HepG2 (cell line): ENCODE measurements around the gene INTS3. TPM values are rescaled to one million over a fixed set of nuclear protein-coding genes. Genes with fewer than 3 reads are reported as not detected.
A peak's percentile ranks its signal among the peaks of the same experiment; 100 is the strongest.

Experiments
- ATF7 ChIP-seq, 2 experiments: fragments of 450-650 bp in 1 of 2; sonication (generic) in 1 of 2; formaldehyde crosslinking in 1 of 2; IDR thresholded peaks; 2 replicates each; pipeline versions ENCODE4 v1.4.0 to v1.6.1; 2016 to 2020; ENCODE audit warnings: antibody characterized with exemption in 1 of 2, mild to moderate bottlenecking in 1 of 2, missing genetic modification reagents in 1 of 2
- DNMT1 ChIP-seq: sonication (generic); formaldehyde crosslinking; IDR thresholded peaks from 2 replicates; pipeline ENCODE4 v1.5.1; 2020; ENCODE audit warnings: mild to moderate bottlenecking, missing genetic modification reagents
- KAT8 ChIP-seq: IDR thresholded peaks from 2 replicates; pipeline ENCODE4 v1.6.1; 2016; ENCODE audit warnings: missing genetic modification reagents, missing compliant biosample characterization
- PCBP2 ChIP-seq: fragments of 200-400 bp; formaldehyde crosslinking; optimal IDR thresholded peaks from 2 replicates; pipeline ENCODE3; 2018; ENCODE audit warnings: low read length, low read depth; ENCODE audit not compliant: poor library complexity, severe bottlenecking
- PHB2 ChIP-seq: fragments of 450-650 bp; IDR thresholded peaks from 2 replicates; pipeline ENCODE4 v1.6.1; 2018; ENCODE audit not compliant: partially characterized antibody
- TCF12 ChIP-seq, 2 experiments: fragments of 450-650 bp in 1 of 2; sonication (generic) in 1 of 2; formaldehyde crosslinking in 1 of 2; IDR thresholded peaks; 2 replicates each; pipeline versions ENCODE4 v1.6.1 to v1.8.0; 2017 to 2022; ENCODE audit warnings: antibody characterized with exemption in 1 of 2, mild to moderate bottlenecking in 1 of 2, missing genetic modification reagents in 1 of 2, moderate library complexity in 1 of 2
- ZNF383 ChIP-seq: sonication (generic); formaldehyde crosslinking; IDR thresholded peaks from 2 replicates; pipeline ENCODE4 v1.4.0; 2020; ENCODE audit warnings: missing genetic modification reagents, mild to moderate bottlenecking, borderline replicate concordance
- ZNF703 ChIP-seq: sonication (generic); formaldehyde crosslinking; IDR thresholded peaks from 2 replicates; pipeline ENCODE4 v1.5.1; 2020; ENCODE audit warnings: missing genetic modification reagents, mild to moderate bottlenecking, moderate library complexity, borderline replicate concordance
- ZNF777 ChIP-seq: sonication (generic); formaldehyde crosslinking; IDR thresholded peaks from 2 replicates; pipeline ENCODE4 v1.4.0; 2020; ENCODE audit warnings: missing genetic modification reagents
- polyA plus RNA-seq, 8 experiments: library from polyadenylated mRNA; depleted of rRNA in 3 of 8; stranded (reverse) in 7 of 8; unstranded in 1 of 8; fragments of >200 nt; fragmentation: Illumina TruSeq in 4 of 8; extraction: Trizol in 4 of 8; gene quantifications; 2 replicates each; pipeline versions ENCODE4 v1.2.1 to v1.2.3, GENCODE V29; 2011 to 2016; ENCODE audit warnings: low read depth in 4 of 8, missing spikeins in 1 of 8, mixed read lengths in 1 of 8; ENCODE audit not compliant: insufficient read depth in 1 of 8
- total RNA-seq, 5 experiments: library from RNA; depleted of rRNA; stranded (reverse); fragments of >200 nt; fragmentation: Illumina TruSeq; extraction: Trizol; gene quantifications; 2 replicates each; pipeline ENCODE4 v1.2.3, GENCODE V29; 2016; ENCODE audit warnings: low read depth in 1 of 5
- TF ChIP-seq, protein P1 (sequence below), 2 experiments: fragments of 450-650 bp in 1 of 2; sonication (generic) in 1 of 2; formaldehyde crosslinking in 1 of 2; IDR thresholded peaks; 2 replicates each; pipeline versions ENCODE4 v1.6.1 to v1.8.0; 2016 to 2022; ENCODE audit warnings: antibody characterized with exemption in 1 of 2, mild to moderate bottlenecking in 1 of 2, missing genetic modification reagents in 1 of 2
- TF ChIP-seq, protein P2 (sequence below): sonication (generic); formaldehyde crosslinking; IDR thresholded peaks from 2 replicates; pipeline ENCODE4 v1.4.0; 2020; ENCODE audit warnings: mild to moderate bottlenecking, missing genetic modification reagents
- TF ChIP-seq, protein P3 (sequence below): sonication (generic); formaldehyde crosslinking; IDR thresholded peaks from 2 replicates; pipeline ENCODE4 v1.4.0; 2020; ENCODE audit warnings: missing genetic modification reagents
- TF ChIP-seq, protein P4 (sequence below): sonication (generic); formaldehyde crosslinking; IDR thresholded peaks from 2 replicates; pipeline ENCODE4 v1.5.0; 2020; ENCODE audit warnings: missing genetic modification reagents

The INTS3 gene
- total and polyA plus RNA-seq, 2 of the 13 experiments (the other 11 are each of a cell fraction or from before 2014, with no cell fraction given), result 17.2 to 27.2 TPM

DNA sequence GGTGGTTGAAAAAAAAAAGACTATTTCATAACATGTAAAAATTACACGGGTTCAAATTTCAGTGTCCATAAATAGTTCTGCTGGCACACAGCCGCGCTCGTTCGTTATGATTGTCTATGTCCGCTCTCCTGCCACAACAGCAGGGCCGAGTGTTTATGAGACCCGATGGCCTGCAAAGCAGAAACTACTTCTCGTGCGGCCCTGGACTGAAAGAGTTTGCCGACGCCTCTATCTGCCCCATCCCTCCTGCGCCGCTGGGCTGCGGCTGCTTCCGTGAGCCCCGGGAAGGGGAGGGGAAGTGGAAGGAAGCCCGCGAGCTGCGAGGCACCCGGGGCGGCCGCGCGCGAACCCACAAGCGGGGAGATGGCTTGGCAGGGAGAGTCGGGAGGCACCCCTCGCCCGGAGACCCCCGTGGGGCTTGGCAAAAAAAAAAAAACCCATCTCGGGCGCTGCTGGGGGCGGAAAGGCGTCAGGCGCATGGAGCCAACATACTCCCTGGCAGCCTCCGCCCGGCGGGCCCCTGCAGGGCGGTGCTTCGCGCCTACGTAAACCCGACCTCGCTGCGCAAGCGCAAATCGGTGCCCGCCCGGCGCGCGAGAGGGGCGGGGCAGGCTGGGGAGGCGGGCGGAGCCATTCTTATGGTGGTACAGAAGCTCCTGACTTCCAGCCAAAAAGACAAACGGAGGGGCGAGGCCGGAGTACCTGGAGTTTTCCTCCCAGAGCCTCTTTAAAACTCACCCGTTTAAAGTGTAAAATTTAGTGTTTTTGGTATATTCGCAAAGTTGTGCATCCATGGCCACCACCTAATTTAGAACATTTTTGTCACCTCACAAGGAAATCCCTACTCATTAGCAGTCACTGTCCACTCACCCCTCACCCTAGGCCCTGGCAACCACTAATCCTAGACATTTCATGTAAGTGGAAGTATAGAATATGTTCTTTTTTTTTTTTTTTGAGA lies 55.7 kb downstream of the INTS3 start (continued):
- TF ChIP-seq, protein P1, sequence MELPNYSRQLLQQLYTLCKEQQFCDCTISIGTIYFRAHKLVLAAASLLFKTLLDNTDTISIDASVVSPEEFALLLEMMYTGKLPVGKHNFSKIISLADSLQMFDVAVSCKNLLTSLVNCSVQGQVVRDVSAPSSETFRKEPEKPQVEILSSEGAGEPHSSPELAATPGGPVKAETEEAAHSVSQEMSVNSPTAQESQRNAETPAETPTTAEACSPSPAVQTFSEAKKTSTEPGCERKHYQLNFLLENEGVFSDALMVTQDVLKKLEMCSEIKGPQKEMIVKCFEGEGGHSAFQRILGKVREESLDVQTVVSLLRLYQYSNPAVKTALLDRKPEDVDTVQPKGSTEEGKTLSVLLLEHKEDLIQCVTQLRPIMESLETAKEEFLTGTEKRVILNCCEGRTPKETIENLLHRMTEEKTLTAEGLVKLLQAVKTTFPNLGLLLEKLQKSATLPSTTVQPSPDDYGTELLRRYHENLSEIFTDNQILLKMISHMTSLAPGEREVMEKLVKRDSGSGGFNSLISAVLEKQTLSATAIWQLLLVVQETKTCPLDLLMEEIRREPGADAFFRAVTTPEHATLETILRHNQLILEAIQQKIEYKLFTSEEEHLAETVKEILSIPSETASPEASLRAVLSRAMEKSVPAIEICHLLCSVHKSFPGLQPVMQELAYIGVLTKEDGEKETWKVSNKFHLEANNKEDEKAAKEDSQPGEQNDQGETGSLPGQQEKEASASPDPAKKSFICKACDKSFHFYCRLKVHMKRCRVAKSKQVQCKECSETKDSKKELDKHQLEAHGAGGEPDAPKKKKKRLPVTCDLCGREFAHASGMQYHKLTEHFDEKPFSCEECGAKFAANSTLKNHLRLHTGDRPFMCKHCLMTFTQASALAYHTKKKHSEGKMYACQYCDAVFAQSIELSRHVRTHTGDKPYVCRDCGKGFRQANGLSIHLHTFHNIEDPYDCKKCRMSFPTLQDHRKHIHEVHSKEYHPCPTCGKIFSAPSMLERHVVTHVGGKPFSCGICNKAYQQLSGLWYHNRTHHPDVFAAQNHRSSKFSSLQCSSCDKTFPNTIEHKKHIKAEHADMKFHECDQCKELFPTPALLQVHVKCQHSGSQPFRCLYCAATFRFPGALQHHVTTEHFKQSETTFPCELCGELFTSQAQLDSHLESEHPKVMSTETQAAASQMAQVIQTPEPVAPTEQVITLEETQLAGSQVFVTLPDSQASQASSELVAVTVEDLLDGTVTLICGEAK (IDR thresholded peaks at IDR 0.05), result no peak
- TF ChIP-seq, protein P1 (CRISPR knock-in tag; IDR thresholded peaks at IDR 0.05), result peak; percentile 69; the same call in 1 of the 2 replicates
- TF ChIP-seq PCBP2, result no peak
- TF ChIP-seq ZNF383, result no peak
- TF ChIP-seq, protein P2, sequence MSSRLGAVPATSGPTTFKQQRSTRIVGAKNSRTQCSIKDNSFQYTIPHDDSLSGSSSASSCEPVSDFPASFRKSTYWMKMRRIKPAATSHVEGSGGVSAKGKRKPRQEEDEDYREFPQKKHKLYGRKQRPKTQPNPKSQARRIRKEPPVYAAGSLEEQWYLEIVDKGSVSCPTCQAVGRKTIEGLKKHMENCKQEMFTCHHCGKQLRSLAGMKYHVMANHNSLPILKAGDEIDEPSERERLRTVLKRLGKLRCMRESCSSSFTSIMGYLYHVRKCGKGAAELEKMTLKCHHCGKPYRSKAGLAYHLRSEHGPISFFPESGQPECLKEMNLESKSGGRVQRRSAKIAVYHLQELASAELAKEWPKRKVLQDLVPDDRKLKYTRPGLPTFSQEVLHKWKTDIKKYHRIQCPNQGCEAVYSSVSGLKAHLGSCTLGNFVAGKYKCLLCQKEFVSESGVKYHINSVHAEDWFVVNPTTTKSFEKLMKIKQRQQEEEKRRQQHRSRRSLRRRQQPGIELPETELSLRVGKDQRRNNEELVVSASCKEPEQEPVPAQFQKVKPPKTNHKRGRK (CRISPR knock-in tag), result no peak
- TF ChIP-seq, protein P3, sequence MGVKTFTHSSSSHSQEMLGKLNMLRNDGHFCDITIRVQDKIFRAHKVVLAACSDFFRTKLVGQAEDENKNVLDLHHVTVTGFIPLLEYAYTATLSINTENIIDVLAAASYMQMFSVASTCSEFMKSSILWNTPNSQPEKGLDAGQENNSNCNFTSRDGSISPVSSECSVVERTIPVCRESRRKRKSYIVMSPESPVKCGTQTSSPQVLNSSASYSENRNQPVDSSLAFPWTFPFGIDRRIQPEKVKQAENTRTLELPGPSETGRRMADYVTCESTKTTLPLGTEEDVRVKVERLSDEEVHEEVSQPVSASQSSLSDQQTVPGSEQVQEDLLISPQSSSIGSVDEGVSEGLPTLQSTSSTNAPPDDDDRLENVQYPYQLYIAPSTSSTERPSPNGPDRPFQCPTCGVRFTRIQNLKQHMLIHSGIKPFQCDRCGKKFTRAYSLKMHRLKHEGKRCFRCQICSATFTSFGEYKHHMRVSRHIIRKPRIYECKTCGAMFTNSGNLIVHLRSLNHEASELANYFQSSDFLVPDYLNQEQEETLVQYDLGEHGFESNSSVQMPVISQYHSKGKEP (CRISPR knock-in tag), result no peak
- no peak for TF ChIP-seq DNMT1
- 0 out of 2 replicates have a peak, but pooled peaks have one; percentile 17 for TF ChIP-seq ZNF777 (CRISPR knock-in tag)
- no peak for TF ChIP-seq PHB2
- TF ChIP-seq TCF12 (IDR thresholded peaks at IDR 0.05), result no peak
- 0 out of 2 replicates have a peak, but pooled peaks have one; percentile 74 for TF ChIP-seq TCF12 (CRISPR knock-in tag; IDR thresholded peaks at IDR 0.05)
- TF ChIP-seq, protein P4, sequence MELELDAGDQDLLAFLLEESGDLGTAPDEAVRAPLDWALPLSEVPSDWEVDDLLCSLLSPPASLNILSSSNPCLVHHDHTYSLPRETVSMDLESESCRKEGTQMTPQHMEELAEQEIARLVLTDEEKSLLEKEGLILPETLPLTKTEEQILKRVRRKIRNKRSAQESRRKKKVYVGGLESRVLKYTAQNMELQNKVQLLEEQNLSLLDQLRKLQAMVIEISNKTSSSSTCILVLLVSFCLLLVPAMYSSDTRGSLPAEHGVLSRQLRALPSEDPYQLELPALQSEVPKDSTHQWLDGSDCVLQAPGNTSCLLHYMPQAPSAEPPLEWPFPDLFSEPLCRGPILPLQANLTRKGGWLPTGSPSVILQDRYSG (CRISPR knock-in tag), result no peak
- TF ChIP-seq ZNF703 (CRISPR knock-in tag), result peak; percentile 67
- TF ChIP-seq KAT8 (CRISPR knock-in tag), result peak; percentile 69
- no peak for TF ChIP-seq ATF7 (IDR thresholded peaks at IDR 0.05)
- TF ChIP-seq ATF7 (CRISPR knock-in tag; IDR thresholded peaks at IDR 0.05), result no peak
